Amniotic stem cell (primary cell): ENCODE results near the gene ANKLE2.
"Not testable (repeated sequence)": the region's sequence is repeated elsewhere in the genome, so short reads cannot be mapped to it uniquely, and the experiment has no call there.

ENCODE experiments used
- DNase-seq: peaks from one replicate; lab custom pipeline; 2025; lab: John Stamatoyannopoulos, UW

ANKLE2 gene

GRCh38 chr12:132719141-132719953, 42.3 kb downstream of the ANKLE2 start:
- DNase-seq, result no peak

DNA sequence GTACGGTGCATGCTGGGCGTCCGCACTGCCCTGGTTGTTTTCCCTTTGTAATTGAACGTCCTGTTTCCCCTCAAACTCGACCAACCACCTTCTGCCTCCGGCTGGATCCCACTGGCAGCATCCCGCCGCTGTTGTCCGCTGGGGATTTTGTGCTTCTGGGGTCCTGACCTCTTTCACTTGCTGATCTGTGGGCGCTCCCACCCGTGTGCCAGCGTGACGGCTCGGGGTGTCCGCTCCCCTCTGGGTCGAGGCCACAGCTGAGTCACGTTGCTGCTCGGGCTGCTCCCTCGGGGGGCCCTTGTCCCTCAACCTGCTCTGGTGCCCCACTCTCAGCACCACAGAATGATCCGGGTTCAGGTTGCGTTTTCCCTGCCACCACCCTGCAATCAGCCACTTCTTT, 43.0 kb downstream of the ANKLE2 start:
- no peak for DNase-seq

- DNase-seq, result no peak
Observed at GRCh38 chr12:132717531-132718387, 43.9 kb downstream of the ANKLE2 start.

DNA sequence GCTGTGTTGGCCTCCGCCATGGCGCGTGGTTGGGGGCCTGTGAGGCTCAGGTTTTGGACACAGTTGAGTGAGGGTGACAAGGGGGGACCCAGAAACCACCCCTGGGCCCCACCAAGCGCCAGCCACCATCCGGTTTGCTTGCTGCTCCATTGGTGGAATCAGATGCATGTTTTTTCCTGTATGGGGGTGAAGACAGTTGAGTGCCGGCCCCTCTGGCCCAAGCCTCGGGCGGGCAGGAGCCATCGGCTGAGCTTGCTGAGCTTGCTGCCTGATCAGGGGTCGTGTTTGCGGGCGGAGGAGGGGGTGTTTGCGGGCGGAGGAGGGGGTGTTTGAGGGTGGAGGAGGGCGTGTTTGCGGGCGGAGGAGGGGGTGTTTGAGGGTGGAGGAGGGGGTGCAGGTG, 44.6 kb downstream of the ANKLE2 start:
- DNase-seq, result no peak

DNA sequence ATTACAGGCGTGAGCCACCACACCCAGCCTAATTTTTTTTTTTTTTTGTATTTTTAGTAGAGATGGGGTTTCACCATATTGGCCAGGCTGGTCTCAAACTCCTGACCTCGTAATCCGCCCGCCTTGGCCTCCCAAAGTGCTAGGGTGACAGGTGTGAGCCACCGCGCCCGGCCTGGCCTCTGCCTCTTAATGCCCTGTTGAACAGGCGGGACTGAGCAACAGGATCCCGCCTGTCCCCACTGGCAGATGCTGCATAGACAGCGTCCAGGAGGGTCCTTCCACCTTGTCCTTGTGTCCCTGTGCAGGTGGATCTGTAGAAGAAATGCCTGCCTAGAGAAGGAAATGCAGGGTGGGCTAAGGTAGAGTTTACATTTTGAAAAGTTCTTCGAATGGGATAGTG, 45.3 kb downstream of the ANKLE2 start:
- no peak for DNase-seq

- DNase-seq, result no peak
Observed at GRCh38 chr12:132715874-132716273, 45.8 kb downstream of the ANKLE2 start.

DNA sequence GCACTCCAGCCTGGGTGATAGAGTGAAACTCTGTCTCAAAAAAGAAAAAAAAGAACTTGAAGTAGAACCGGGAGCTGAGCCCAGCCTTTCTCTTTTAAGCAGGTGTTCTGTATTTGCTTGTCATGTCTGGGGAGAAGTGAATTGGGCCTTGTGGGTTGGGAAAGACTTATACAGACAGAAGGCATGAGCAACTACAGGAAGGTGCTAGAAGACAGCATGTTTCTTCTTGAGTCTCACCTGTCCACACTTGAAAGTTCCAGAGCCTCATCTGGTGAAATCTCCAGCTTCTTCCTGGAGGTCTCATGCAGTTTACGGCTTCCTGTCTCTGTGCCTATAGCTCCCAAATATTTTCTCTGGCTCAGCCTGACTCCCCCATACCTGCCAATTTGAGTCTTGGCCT, 48.5 kb downstream of the ANKLE2 start:
- no peak for DNase-seq

DNA sequence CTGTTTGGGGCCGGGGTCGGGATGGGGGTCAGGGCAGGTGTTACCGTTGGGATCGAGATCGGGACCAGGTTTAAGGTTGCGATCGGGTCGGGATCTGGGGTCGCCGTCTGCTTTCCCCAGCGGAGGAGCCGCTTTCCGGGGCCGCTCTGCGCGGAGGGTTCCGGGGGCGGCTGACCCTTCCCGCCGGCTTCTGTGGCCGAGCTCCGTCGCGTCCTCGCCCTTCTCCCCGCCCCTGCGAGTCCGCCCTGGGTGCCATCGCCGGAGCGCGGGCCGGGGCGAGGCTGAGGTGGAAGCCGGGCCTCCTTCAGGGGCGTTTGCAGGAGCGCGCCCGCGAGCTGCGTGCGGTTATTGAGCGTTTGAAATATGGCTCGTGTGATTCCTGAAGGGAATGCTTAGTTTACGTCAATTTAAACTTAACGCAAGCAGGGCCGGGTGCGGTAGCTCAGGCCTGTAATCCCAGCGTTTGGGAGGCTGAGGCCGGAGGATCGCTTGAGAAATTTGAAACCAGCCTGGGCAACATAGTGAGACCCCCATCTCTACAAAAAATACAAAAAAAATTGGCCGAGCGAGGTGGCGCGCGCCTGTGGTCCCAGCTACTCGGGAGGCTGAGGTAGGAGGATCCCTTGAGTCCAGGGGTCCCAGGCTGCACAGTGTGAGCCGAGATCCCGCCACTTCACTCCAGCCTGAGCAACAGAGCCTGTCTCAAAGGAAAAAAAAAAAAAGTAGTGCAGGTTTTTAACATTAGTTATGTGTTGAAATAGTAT, 50.4 kb downstream of the ANKLE2 start:
- no peak for DNase-seq

GRCh38 chr12:132710405-132711079, 51.1 kb downstream of the ANKLE2 start, which contains the start of gene PGAM5:
Gene PGAM5 (plus strand): TSS chr12:132710842. CDS start chr12:132710877, 35 bp downstream.
- DNase-seq, result no peak

- no peak for DNase-seq
Observed at GRCh38 chr12:132710043-132710404, 51.6 kb downstream of the ANKLE2 start.

- no peak for DNase-seq
Observed at GRCh38 chr12:132708150-132708549, 53.5 kb downstream of the ANKLE2 start.

DNA sequence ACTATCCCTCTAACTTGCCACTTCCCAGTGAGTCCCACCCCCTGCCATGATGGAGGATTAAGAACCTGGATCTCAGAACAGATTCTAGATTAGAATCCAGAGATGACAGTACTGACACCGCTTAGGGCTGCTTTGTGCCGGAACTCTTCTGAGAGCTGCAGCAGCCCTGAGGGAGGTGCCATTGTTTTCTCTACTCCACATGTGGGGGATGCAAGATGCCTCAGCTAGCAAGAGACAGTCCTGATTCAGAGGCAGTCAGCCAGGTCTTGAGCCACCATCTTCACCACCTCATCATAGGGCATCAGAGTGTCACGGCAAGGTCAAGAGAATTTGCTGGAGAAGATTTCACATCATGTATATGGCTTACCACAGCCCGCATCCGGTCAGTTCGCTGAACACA, 54.4 kb downstream of the ANKLE2 start:
- no peak for DNase-seq

DNA sequence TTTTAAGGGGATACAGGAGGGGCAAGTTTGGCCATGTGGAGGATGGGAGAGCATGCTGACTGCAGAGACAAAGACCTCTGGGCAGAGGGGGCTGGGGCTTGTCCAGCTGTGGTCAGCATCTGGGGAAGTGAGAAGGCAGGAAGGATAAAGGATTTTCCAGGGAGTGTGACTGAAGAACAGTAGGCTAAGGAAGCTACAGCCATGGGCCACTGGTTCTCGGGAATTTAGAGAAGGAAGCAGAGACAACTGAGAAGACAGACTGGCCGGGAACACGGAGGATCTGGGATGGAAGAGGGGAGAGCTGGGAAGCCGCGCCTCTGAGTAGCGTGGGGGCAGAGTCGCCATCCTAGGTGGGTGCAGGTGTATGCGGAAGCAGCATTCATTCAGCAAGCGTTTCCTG, 58.0 kb downstream of the ANKLE2 start:
- DNase-seq, result no peak

GRCh38 chr12:132702640-132703039, 59.0 kb downstream of the ANKLE2 start:
- no peak for DNase-seq

DNA sequence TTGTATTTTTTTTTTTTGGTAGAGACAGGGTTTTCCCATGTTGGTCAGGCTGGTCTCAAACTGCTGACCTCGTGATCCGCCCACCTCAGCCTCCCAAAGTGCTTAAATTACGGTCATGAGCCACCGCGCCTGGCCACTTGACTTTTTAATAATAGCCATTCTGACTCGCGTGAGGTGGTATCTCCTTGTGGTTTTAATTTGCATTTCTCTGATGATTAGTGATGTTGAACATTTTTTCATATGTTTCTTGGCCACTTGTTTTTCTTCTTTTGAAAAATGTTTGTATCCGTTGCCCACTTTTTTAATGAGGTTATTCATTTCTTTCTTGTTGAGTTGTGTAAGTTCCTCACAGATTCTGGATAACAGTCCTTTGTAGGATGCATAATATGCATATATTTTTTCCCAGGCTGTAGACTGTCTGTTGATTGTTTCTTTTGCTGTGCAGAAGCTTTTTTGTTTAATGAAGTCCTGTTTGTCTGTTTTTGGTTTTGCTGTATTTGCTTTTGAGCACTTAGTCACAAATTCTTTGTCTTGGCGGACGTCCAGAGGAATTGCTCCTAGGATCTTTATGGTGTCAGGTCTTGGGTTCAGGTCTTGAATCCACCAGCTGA, 61.3 kb downstream of the ANKLE2 start:
- DNase-seq, result no peak

GRCh38 chr12:132698341-132698740, 63.3 kb downstream of the ANKLE2 start:
- DNase-seq, result no peak

DNA sequence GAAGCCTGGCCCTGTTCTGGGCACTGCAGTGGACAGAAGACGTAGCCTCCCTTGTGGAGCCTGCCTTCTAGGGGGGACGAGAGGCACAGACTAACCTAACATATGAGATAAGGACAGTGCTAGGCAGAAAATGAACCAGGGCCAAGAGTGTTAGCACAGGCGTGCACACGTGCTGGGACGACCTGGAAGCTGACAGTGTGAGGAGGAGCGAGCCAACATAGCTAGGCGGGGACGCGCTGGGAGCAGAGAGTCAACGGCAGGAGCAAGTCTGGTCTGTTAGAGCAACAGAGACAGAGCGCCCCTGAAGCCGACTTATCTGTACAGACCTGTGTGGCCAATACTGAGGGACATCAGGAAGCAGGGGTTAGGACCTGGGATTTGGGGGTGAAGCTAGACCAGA, 66.2 kb downstream of the ANKLE2 start:
- no peak for DNase-seq

DNA sequence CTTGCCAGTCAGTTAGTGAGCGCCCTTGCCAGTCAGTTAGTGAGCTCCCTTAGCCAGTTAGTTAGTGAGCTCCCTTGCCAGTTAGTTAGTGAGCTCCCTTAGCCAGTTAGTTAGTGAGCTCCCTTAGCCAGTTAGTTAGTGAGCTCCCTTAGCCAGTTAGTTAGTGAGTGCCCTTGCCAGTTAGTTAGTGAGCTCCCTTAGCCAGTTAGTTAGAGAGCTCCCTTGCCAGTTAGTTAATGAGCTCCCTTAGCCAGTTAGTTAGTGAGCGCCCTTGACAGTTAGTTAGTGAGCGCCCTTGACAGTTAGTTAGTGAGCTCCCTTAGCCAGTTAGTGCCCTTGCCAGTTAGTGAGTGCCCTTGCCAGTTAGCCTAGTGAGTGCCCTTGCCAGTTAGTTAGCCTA, 66.7 kb downstream of the ANKLE2 start:
- not testable (repeated sequence) for DNase-seq

DNA sequence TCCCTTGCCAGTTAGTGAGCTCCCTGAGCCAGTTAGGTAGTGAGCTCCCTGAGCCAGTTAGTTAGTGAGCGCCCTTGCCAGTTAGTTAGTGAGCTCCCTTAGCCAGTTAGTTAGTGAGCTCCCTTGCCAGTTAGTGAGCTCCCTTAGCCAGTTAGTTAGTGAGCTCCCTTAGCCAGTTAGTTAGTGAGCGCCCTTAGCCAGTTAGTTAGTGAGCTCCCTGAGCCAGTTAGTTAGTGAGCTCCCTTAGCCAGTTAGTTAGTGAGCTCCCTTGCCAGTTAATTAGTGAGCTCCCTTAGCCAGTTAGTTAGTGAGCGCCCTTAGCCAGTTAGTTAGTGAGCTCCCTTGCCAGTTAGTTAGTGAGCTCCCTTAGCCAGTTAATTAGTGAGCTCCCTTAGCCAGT, 69.6 kb downstream of the ANKLE2 start:
- not testable (repeated sequence) for DNase-seq

GRCh38 chr12:132690112-132690511, 71.5 kb downstream of the ANKLE2 start:
- DNase-seq, result no peak

GRCh38 chr12:132689227-132689626, 72.4 kb downstream of the ANKLE2 start:
- DNase-seq, result no peak
